Hypothalamus (tissue), 51 donors: ENCODE measurements around the gene PDLIM7.

Experiments used
- DNase-seq, 51 donors: peaks; one replicate each; lab custom pipeline; 2025; lab: John Stamatoyannopoulos, UW

Gene PDLIM7

GRCh38 chr5:177476531-177477233 is 20.7 kb downstream of the PDLIM7 start:
- DNase-seq = no peak

- no peak for DNase-seq
Observed at GRCh38 chr5:177475563-177476427, 21.6 kb downstream of the PDLIM7 start.

DNA sequence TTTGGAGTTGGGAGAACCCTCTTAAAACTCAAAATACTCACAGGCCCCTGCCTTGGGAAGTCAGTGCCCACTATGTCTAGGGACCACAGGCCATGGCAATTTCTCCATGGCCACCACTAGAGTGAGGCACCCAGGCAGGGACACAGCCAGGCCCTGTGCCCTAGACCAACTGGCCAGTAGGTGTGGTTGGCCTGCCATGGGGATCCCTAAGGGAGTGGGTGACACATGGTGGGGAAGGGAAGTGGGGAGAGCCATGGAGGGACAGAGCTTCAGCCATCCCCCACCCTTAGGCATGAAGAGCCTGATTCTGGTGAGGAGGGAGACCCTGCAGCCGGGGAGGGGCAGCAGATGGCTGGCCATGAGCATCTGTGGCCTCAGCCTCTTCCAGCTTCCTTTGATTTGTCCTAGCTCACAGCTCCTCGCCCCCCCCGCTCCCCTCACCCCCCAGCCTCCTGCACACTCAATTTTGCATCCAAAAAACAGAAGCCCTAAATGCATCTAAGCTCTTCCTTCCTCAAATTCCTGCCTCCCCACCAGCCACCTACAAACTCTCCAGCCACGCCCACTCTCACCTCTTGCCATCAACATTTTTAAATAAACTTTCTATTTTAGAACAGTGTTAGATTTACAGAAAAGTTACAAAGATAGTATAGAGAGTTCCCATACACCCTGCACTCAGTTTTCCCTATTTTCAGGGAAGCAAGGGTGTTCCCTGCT is 22.4 kb downstream of the PDLIM7 start:
- no peak for DNase-seq

DNA sequence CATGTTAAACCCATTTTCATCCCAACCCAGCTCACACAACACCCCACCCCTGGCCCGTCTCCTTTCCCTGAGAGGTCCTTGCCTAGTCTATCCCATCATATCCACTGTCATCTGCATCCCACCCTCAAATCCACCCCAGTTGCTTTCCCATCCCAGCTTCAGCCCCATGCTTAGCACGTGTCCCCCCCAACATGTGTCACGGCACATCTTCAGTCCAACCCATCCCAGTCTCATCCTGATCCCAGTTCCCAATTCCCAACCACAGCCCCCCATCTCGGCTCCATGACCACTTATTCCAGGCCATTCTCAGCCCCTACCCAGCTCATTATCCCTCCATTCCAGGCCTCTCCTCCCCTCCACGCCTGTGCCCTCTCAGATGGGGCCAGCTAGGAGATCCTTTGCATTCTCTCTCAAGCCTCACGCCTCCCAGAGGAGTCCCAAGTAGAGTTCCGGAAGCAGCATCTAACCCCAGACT is 23.4 kb downstream of the PDLIM7 start:
- DNase-seq = no peak

DNA sequence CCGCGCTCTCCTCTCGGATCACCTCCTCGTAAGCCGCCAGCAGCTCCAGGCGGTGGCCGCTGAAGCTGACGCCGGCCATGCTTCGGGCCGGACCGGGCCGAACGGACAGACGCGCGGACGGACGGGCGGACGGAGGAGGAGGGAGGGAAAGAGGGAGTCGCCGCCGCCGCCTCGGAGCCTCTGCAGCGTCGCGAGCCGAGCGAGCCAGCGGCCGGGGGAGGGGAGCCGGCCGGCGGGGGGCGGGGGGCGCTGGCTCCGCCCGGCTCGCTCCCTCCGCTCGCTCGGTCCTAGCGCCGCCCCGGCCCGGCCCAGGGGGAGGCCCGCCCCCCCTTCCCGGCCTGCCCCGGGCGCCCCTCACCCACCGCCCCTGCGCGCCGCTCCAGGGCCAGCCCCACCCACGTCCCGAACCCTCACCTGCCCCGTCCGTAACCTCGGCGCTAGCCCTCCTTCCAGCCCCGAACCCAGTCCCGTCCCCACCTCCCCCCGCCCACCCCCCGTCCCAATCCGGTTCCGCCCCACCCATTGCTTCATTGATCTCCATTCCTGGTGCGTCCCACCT is 23.9 kb downstream of the PDLIM7 start, which contains the start of gene DBN1:
Gene DBN1, minus strand, starts transcription at position 192 of the 559 bp plus-strand sequence. Its CDS starts 113 bp downstream, at position 79.
- DNase-seq = peak in 15 of 51 donors; percentile 9 to 63 (median 31)

- DNase-seq = peak in 1 of 51 donors; percentile 14
Observed at GRCh38 chr5:177472460-177473442, 24.7 kb downstream of the PDLIM7 start.

- DNase-seq = peak in 1 of 51 donors; percentile 41
Observed at GRCh38 chr5:177471610-177472356, 25.6 kb downstream of the PDLIM7 start.

GRCh38 chr5:177470759-177471536 is 26.5 kb downstream of the PDLIM7 start:
- no peak for DNase-seq

DNA sequence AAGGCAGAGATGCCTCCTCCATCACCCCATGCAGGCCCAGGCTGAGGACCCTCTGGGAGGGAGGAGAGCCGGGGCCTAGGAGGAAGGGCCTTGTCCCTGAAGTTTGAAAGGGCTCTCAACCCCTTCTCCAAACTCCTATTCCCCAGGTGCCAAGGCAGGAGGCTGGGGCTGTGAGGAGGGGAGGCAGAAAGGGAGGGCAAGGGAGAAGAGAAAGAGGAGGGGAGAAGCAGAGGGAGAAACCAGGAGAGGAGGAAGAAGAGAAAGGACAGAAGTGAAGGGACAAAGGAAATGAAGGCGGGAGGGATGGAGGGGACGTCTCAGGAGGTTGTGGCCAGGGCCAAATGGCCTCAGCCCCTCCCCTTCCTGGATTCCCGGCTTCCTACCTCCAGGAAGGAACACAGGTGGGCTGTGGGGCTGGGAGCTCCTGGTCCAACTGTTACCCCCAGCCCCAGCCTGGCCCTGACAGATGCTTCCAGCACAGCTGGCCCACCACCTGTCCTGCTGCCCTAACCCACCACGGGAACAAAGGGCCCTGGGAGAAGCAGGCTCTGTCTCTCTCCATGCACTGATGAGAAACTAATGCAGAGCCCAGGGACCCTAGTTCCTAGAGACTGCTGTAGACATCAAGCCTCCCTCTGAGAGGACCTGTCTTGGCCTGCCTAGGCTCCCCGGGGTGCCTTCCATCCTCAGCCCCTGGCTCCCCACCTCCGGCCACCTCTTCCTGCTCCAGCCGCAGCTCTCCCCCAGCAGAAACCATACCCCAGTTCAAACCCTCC is 27.5 kb downstream of the PDLIM7 start:
- no peak for DNase-seq

DNA sequence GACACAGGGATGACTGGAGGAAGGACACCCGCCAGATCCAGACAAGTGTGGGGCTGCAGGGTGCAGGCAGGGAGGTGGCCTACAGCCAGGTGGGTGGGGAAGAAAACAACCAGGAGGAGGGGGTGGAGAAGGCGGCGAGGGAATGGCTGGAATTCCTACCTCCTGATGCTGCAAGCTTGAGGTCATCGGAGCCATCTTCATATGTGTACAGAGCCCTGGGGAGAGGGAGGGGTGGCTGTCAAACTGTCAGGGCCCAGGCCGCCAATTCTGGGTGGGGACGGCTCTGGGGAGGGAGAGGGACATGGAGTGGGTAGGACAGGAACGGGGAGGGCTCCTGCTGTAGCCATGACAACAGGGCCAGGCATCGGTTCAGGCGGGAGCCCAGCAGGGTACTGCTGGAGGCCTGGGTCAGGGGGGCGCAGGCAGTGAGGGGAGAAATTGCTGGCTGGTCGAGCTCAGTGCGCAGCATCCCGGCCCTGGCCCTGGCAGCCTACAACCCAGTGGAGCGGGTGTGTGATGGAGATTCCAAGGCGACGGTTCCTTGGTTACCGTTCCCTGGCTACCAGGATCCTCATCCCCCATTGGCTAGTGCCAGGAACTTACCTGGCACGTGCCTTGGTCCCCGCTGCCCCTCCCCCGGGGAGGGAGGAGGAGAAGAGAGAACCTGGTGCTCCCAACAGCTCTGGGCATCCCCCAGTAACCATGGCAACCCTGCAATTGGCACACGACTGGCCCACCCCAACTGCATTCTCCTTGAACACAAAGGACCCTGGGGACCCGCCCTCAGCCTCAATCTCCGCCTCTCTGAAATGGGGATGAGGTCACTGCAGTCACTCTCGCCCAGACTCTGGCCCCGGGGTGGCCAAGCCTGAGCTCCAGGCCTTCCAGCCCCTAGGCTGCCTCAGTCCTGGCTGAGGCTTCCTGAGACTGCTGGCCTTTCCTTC is 28.4 kb downstream of the PDLIM7 start:
- DNase-seq = peak in 32 of 51 donors; percentile 11 to 81 (median 52)

DNA sequence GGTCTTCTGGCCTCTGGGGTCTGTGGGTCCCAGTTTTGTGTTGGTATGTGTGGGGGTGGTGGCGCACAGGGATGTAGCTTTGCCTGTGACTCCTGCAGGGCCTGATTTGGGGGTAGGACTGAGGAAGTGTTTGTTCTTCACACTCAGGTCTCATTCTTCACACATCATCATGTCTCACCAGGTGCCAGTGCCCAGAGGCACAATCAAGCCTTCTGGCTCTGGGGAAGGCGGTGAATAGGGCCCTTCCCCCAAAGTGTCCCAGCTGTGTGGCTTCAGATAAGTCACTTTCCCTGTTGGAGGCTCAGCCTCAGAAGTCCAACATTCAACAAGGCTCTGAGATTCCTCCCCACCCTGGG is 29.1 kb downstream of the PDLIM7 start:
- DNase-seq = no peak

GRCh38 chr5:177467436-177467835 is 30.0 kb downstream of the PDLIM7 start:
- no peak for DNase-seq

DNA sequence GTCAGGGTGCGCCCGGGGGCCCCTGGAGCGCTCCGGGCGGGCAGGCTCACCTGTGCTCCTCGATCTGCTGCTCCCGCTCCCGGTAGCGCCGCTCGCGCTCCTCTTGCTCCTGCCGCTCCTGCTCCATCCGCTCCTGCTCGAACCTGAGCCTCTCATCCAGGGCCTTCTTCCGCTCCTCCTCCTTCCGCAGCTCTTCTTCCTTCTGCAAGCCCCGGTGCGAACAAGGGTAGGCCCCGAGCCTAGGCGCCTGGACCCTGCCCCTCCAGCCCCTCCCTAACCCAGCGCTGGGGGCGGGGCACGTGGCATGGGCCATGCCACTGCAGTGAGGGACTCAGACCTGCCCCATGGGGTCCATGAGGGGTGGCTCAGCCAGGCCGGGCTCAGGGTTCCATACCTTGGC is 30.5 kb downstream of the PDLIM7 start:
- DNase-seq = no peak

DNA sequence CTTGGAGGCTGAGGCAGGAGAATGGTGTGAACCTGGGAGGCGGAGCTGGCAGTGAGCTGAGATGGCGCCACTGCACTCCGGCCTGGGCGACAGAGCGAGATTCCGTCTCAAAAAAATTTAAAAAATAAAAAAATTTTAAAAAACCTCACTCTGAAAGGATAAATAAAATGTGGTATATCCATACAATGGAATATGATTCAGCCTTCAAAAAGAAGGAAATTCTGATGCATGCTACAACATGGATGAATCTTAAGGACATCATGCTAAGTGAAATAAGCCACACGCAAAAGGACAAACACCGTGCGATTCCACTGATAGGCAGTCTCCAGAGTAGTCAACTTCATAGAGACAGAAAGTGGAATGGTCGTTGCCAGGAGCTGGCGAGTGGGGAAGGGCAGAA is 32.4 kb downstream of the PDLIM7 start:
- no peak for DNase-seq

- DNase-seq = no peak
Observed at GRCh38 chr5:177462021-177462670, 35.3 kb downstream of the PDLIM7 start.
